HG03045 (cell line): ENCODE results near the gene RAB14.
"Not testable (repeated sequence)": the region's sequence is repeated elsewhere in the genome, so short reads cannot be mapped to it uniquely, and the experiment has no call there.

Source experiments
- ATAC-seq: cut with Tn5 transposase; IDR thresholded peaks from one replicate; pipeline ENCODE4 v1.9.1; 2021; ENCODE audit warnings: mild to moderate bottlenecking, moderate library complexity; ENCODE audit not compliant: unreplicated experiment

Gene RAB14

DNA sequence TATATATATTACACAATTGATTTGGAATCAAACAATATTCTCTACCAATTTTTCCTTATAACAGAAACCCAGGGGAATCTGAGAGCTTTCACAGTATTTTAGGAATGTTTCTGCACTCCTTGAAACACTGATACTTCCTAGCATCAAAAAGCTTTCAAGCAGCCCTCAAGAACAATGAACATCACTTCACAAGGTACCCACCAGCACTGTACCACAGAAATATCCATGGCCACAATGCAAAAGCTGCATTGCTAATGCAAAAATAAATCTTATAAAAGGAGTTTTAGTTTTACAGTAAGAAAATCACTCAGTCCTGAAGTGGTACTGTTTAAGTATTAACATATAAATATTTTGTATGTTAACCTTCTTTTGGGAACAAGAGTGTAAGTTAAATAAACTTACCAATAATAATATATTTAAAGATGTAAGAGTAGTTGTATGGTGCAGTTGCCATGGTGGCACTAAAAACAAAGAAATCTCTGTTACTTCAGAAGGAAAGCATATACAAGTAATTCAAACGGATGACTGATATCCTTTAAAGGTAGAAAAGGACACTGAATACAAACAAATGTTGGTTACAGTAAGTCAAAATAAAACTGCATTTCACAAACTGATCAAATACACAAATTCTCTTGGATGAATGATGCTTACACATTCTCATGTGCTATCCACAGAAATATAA is 8.6 kb downstream of the RAB14 start:
- no peak for ATAC-seq

GRCh38 chr9:121192518-121192917 is 9.2 kb downstream of the RAB14 start:
- ATAC-seq: no peak

GRCh38 chr9:121191235-121191634 is 10.4 kb downstream of the RAB14 start:
- no peak for ATAC-seq

DNA sequence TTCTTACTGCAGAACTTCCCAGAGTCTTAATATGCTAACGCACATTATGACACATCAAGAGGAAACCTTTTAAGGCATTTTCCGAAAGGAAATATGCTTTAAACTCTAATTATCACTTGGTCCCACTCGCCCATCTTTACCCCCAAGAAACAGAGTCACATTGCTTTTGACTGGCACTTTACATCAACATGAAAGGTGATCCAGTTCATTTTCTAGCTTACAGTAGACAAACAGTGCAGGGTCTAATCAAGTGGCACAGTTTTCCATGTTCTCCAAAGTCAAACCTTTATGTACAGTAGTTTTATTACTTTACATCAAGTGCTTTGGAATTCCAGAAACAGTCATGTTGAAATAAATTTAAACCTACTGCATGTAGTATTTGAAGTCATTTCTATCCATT is 12.0 kb downstream of the RAB14 start:
- no peak for ATAC-seq

- ATAC-seq: no peak
Observed at GRCh38 chr9:121189006-121189405, 12.7 kb downstream of the RAB14 start.

- no peak for ATAC-seq
Observed at GRCh38 chr9:121187636-121188305, 13.9 kb downstream of the RAB14 start.

DNA sequence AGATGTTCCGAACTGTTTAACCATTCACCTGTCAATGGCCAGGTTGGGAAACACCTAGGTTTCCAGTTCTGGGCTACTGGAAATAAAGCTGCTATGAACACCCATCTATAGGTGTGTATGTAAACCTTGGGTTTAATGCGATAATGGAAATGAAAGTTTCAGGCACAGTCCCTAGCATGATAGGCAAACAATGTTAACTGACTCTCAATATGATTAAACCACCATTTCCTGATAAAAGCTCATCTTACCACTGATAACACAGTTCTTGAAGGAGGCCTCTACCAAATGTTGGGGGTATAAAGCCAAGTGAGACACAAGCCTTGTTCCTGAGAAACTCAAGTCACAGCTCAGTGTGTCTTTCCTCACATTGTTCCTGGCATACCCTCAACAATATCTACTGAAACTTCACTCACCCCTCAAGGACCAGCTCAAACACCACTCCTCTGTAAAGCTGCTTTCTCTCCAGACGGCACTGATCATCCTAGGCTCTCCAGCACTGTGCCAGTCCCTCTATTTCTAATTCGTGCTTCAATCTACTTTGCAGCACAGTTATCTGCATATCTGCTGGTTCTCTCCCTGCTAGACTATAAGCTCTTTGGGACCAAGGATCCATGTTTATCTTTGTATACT is 15.8 kb downstream of the RAB14 start:
- ATAC-seq: no peak

DNA sequence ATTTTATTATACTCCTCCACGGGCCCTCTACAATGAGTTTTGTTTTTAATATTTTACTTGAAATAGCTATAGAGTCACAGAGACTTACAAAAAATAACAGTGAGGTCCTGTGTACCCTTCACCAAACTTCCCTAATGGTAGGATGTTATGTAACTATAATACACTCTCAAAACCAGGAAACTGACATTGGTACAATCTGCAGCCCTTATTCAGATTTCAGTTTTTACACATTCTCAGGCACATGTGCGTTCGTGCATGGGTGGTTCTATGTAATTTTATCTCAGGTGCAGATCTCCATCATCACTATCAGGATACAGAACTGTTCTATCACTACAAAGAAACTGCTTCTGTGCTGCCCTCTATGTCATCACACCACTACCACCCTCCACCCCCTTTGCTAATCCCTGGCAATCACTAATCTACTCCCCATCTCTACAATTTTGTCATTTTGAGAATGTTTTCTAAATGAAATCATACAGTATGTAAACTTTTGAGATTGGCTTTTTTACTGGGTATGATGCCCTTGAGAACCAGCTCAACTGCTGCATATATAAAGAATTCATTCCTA is 16.4 kb downstream of the RAB14 start:
- ATAC-seq: no peak

- no peak for ATAC-seq
Observed at GRCh38 chr9:121184463-121184862, 17.2 kb downstream of the RAB14 start.

DNA sequence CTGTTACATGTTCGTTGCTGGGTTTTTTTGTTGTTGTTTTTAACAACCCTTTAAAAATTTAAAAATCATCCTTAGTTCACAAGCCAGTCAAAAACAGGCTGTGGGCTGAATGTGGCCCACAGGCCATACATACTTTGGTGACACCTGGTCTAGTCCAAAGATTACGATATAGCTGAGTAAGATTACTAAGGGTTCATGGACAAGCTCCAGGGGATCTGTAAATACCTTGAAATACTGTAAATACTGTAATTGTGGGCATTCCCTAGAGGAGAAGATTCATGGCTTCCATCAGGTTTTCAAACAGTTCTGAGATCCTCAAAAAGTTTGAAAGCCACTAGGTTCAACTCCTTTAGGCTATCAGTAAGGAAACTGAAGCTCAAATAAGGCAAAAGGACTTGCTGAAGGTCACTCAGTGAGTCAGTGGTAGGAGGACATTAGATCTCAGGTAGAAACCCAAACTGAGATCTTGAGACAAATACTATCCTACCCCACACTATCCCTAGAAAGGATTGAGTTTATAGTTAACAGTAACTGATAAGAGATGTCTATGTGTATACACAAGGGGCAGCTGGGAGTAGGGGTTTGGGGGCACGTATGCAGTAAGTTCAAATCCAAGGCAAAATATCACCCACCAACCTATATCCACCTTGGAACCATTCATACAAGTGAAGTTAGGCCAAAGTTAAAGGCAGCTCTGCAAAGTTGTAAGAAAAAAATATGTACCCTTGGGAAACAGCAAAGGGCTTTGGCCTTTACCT is 17.8 kb downstream of the RAB14 start:
- no peak for ATAC-seq

DNA sequence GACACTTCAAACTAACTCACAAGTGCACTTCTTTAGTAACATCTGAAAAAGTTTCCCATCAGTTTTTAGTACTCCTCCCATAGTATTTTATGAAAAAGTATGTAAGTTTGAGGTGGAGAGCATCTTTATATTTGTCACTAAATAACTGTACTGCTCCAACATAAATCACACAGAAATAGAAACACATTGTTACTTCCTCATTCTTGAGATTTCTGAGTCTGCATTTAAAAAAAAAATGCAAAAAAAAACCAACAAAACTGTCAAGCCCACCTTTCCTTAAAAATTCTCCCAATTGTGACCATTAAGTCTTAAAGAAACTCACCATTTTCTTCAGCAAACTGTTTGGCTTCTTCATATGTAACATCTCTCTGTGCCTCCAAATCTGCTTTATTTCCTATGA is 18.7 kb downstream of the RAB14 start:
- ATAC-seq: no peak

DNA sequence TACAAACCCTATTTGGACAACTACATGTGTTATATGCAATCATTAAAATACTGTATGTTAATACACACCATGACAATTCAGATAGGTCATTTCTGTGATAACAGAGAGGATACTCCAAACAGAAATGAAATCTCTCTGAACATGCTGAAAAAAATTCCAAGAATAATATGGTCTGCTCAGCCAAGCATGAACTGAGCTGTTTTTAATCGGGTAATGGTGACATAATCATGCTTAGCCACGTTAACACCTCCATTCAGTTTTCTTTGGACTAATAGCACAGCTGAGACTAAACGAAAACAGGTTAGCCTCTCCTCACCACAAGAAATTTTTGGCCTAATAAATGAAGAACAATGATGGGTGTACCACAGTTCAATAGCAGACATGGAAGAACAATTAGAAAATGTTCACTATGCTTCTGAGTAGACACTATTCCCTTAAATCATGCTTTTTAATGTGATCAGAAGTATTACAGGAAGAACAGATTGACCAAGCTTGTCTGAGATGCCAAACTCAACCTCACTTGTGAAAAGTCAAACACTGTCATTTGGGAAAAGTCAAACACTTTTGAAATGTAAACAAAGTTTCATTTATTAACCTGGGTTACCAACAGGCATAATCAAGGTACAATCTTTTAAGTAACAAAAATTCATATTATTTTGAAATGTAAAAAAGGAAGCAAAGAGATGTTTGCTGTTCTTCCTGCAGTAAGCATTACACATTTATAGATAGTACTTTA is 19.4 kb downstream of the RAB14 start:
- no peak for ATAC-seq

- no peak for ATAC-seq
Observed at GRCh38 chr9:121179930-121180681, 21.6 kb downstream of the RAB14 start.

- ATAC-seq: not testable (repeated sequence)
Observed at GRCh38 chr9:121179373-121179721, 22.3 kb downstream of the RAB14 start.

- no peak for ATAC-seq
Observed at GRCh38 chr9:121178676-121179372, 22.8 kb downstream of the RAB14 start.

- no peak for ATAC-seq
Observed at GRCh38 chr9:121173501-121173900, 28.2 kb downstream of the RAB14 start.

DNA sequence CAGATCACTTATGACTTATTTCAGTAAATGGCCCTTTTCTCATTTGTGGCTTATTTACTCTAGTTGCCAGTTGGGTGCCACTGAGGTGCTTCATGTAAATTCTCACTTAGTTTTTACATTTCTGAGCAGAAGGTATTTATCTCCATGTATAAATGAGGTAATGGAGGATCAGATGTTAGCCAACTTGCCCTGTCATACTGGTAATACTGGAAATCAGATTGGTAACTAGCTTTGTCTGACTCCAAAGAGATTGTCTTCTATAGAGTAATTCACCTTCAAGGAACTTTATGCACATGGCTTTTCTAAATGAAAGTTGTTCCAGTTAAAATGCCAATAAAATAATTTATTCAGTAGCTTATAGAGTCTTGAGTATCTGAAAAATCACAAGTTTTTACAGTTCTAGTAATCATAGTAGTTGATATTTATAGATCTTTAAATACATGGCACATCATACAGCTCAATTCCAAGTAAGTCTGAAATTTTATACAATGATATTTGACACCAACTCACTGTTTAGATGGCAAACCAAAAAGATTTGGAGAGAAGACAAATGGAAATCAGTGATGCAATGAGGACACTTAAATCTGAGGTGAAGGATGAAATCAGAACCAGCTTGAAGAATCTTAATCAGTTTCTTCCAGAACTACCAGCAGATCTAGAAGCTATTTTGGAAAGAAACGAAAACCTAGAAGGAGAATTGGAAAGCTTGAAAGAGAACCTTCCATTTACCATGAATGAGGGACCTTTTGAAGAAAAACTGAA is 28.8 kb downstream of the RAB14 start:
- no peak for ATAC-seq

DNA sequence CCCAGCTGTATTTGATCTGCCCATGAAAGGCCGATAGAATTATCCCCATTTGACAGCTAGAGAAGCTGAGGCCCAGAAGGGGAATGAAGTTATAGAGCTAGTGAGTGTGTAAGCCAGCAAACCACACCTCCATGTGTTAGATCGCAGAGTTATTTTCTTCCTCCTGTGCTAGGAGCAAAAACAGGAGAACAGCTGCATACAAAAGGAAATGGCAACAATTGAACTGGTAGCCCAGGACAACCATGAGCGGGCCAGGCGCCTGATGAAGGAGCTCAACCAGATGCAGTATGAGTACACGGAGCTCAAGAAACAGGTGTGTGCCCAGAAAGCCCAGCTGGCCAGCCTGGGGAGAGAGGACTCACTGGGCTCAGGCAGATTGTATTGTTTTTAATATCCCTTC is 30.4 kb downstream of the RAB14 start:
- ATAC-seq: no peak
